AG04450 (cell line): ENCODE results near the gene REC8. TPM values are rescaled to one million over a fixed set of nuclear protein-coding genes. Genes with fewer than 3 reads are reported as not detected.
A peak's percentile ranks its signal among the peaks of the same experiment; 100 is the strongest.

Experiments
- CTCF ChIA-PET: fragments of 300-600, 350-600 bp; formaldehyde crosslinking; extraction: SDS; loops from one replicate; lab custom pipeline; 2022; ENCODE audit warnings: antibody characterized with exemption, inconsistent platforms; lab: Charles Lee
- POLR2A ChIA-PET: fragments of 350-600 bp; formaldehyde crosslinking; extraction: SDS; loops from one replicate; lab custom pipeline; 2021; ENCODE audit warnings: antibody characterized with exemption, inconsistent platforms; lab: Yijun Ruan, JAX
- DNase-seq: peaks from one replicate; pipeline ENCODE4 v3.0.0-alpha.2; 2011; ENCODE audit warnings: low read depth, low spot score
- H3K27ac ChIP-seq: one replicate; pipeline ENCODE4 v1.5.1; 2012; ENCODE audit warnings: low read depth, low read length, control low read depth
- H3K27me3 ChIP-seq: one replicate; pipeline ENCODE4 v1.6.0; 2012; ENCODE audit warnings: low read length; ENCODE audit not compliant: control insufficient read depth, insufficient read depth
- H3K4me3 ChIP-seq: 2 replicates; pipeline ENCODE4 v1.5.1; 2011; ENCODE audit warnings: mild to moderate bottlenecking, low read depth, low read length, control low read depth
- H3K9me3 ChIP-seq: 2 replicates; pipeline ENCODE4 v1.5.1; 2012; ENCODE audit warnings: low read length; ENCODE audit not compliant: control insufficient read depth, insufficient read depth
- CTCF ChIP-seq: IDR thresholded peaks from 2 replicates; pipeline ENCODE4 v1.5.1; 2011; ENCODE audit warnings: low read depth, low read length, control low read depth, inconsistent platforms
- polyA minus RNA-seq: library from RNA; depleted of rRNA, polyadenylated mRNA; stranded (reverse); fragments of >200 nt; gene quantifications from 2 replicates; pipeline ENCODE4 v1.2.3, GENCODE V29; 2011; rRNA and poly(A)+ RNA removed
- polyA plus RNA-seq: library from polyadenylated mRNA; depleted of rRNA; stranded (reverse); fragments of >200 nt; gene quantifications from 2 replicates; pipeline ENCODE4 v1.2.3, GENCODE V29; 2011; rRNA removed

REC8 gene
- 1.5 and 2.5 TPM in 2 replicates for polyA plus RNA-seq
- 3.3 and 3.8 TPM in 2 replicates for polyA minus RNA-seq

GRCh38 chr14:24171422-24172260, at the start of gene REC8:
REC8 (plus strand) TSS chr14:24172080; CDS start chr14:24172553, 473 bp downstream.
- no peaks in the 10 kb centered on the region; the same call in 1 of the 2 replicates for H3K9me3 ChIP-seq
- H3K27me3 ChIP-seq = no peaks in the 10 kb centered on the region
- no peak for DNase-seq
- POLR2A ChIA-PET = interaction anchor here (1.0 kb wide), 1 partner anchor 11 kb away, joined by 4 read pairs; the partner anchor contains the start of gene IRF9
- H3K4me3 ChIP-seq = peak within 1 kb of the TSS; percentile 37
- no peak for TF ChIP-seq CTCF
- CTCF ChIA-PET = interaction anchor here (1.9 to 2.0 kb wide), 2 partner anchors 10 kb away, joined by 8 to 19 read pairs; partner anchors contain the start of gene IRF9
- no peak within 1 kb of the TSS for H3K27ac ChIP-seq

- TF ChIP-seq CTCF = no peak
- Histone ChIP-seq H3K27ac (no peak overlapping the region), H3K4me3 (no peak overlapping the region), H3K27me3 (no peaks in the 10 kb centered on the region), H3K9me3 (no peaks in the 10 kb centered on the region)
- CTCF ChIA-PET = interaction anchor here (1.2 kb wide), 1 partner anchor 38 kb away, joined by 3 read pairs; the partner anchor contains the start of gene IRF9
- POLR2A ChIA-PET = no interaction called here
- DNase-seq = no peak
Measured at GRCh38 chr14:24122416-24122815, 49.5 kb upstream of the REC8 start.

GRCh38 chr14:24122898-24123297, 49.0 kb upstream of the REC8 start:
- Histone ChIP-seq H3K4me3 (no peak overlapping the region), H3K9me3 (no peaks in the 10 kb centered on the region), H3K27ac (no peak overlapping the region), H3K27me3 (no peaks in the 10 kb centered on the region)
- TF ChIP-seq CTCF = no peak
- no peak for DNase-seq
- CTCF ChIA-PET = no interaction called here
- POLR2A ChIA-PET = no interaction called here

GRCh38 chr14:24123424-24124417, 48.2 kb upstream of the REC8 start:
- H3K27ac ChIP-seq = no peak overlapping the region
- H3K27me3 ChIP-seq = no peaks in the 10 kb centered on the region
- no peaks in the 10 kb centered on the region for H3K9me3 ChIP-seq
- no peak for TF ChIP-seq CTCF
- ChIA-PET POLR2A (no interaction called here), CTCF (no interaction called here)
- DNase-seq = no peak
- H3K4me3 ChIP-seq = no peak overlapping the region
